ENCODE data around the gene CNTN4. TPM values are rescaled to one million over a fixed set of nuclear protein-coding genes. Genes with fewer than 3 reads are reported as not detected.

Gene CNTN4
- total and polyA plus RNA-seq, 2 experiments from 2014 or later: 0.91 to 4.0 TPM

- Histone ChIP-seq H3K36me3 (ENCODE audit: insufficient read depth) (no peaks in the 10 kb centered on the region), H3K79me2 (replicated peaks; ENCODE audit: insufficient read depth) (no peaks in the 10 kb centered on the region), H3K4me1 (ENCODE audit: insufficient read depth) (peaks cover 12% of the 10 kb centered on the region), H3K9me2 (ENCODE audit: insufficient read depth) (no peaks in the 10 kb centered on the region), H3K4me3 (no peak overlapping the region), H4K20me1 (replicated peaks; ENCODE audit: insufficient read depth) (no peaks in the 10 kb centered on the region), H3K4me2 (no peak overlapping the region), H3K27me3 (ENCODE audit: insufficient read depth) (no peaks in the 10 kb centered on the region), H3F3A (replicated peaks; ENCODE audit: low read depth) (no peaks in the 10 kb centered on the region), H2AFZ (no peak overlapping the region), H3K27ac (ENCODE audit: low read depth) (no peak overlapping the region)
- no peak overlapping the region for H3K4me3 Mint-ChIP-seq
- H3K27ac Mint-ChIP-seq: no peak overlapping the region
- no peak for ATAC-seq
- H3K4me1 Mint-ChIP-seq: no peaks in the 10 kb centered on the region
- H3K27me3 Mint-ChIP-seq (ENCODE audit: insufficient read depth, low read depth, poor library complexity): peaks cover 2% of the 10 kb centered on the region
- peaks cover 28% of the 10 kb centered on the region for H3K36me3 Mint-ChIP-seq (ENCODE audit: low read depth)
- H3K9me3 Mint-ChIP-seq: peaks cover 96% of the 10 kb centered on the region
- TF ChIP-seq, protein P1, sequence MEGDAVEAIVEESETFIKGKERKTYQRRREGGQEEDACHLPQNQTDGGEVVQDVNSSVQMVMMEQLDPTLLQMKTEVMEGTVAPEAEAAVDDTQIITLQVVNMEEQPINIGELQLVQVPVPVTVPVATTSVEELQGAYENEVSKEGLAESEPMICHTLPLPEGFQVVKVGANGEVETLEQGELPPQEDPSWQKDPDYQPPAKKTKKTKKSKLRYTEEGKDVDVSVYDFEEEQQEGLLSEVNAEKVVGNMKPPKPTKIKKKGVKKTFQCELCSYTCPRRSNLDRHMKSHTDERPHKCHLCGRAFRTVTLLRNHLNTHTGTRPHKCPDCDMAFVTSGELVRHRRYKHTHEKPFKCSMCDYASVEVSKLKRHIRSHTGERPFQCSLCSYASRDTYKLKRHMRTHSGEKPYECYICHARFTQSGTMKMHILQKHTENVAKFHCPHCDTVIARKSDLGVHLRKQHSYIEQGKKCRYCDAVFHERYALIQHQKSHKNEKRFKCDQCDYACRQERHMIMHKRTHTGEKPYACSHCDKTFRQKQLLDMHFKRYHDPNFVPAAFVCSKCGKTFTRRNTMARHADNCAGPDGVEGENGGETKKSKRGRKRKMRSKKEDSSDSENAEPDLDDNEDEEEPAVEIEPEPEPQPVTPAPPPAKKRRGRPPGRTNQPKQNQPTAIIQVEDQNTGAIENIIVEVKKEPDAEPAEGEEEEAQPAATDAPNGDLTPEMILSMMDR (conservative IDR thresholded peaks at IDR 0.05; ENCODE audit: low read depth in 2 of 2): no peak
- no peak for TF ChIP-seq STAT1 (IDR thresholded peaks at IDR 0.05; ENCODE audit: unreplicated experiment)
- TF ChIP-seq, protein P2, sequence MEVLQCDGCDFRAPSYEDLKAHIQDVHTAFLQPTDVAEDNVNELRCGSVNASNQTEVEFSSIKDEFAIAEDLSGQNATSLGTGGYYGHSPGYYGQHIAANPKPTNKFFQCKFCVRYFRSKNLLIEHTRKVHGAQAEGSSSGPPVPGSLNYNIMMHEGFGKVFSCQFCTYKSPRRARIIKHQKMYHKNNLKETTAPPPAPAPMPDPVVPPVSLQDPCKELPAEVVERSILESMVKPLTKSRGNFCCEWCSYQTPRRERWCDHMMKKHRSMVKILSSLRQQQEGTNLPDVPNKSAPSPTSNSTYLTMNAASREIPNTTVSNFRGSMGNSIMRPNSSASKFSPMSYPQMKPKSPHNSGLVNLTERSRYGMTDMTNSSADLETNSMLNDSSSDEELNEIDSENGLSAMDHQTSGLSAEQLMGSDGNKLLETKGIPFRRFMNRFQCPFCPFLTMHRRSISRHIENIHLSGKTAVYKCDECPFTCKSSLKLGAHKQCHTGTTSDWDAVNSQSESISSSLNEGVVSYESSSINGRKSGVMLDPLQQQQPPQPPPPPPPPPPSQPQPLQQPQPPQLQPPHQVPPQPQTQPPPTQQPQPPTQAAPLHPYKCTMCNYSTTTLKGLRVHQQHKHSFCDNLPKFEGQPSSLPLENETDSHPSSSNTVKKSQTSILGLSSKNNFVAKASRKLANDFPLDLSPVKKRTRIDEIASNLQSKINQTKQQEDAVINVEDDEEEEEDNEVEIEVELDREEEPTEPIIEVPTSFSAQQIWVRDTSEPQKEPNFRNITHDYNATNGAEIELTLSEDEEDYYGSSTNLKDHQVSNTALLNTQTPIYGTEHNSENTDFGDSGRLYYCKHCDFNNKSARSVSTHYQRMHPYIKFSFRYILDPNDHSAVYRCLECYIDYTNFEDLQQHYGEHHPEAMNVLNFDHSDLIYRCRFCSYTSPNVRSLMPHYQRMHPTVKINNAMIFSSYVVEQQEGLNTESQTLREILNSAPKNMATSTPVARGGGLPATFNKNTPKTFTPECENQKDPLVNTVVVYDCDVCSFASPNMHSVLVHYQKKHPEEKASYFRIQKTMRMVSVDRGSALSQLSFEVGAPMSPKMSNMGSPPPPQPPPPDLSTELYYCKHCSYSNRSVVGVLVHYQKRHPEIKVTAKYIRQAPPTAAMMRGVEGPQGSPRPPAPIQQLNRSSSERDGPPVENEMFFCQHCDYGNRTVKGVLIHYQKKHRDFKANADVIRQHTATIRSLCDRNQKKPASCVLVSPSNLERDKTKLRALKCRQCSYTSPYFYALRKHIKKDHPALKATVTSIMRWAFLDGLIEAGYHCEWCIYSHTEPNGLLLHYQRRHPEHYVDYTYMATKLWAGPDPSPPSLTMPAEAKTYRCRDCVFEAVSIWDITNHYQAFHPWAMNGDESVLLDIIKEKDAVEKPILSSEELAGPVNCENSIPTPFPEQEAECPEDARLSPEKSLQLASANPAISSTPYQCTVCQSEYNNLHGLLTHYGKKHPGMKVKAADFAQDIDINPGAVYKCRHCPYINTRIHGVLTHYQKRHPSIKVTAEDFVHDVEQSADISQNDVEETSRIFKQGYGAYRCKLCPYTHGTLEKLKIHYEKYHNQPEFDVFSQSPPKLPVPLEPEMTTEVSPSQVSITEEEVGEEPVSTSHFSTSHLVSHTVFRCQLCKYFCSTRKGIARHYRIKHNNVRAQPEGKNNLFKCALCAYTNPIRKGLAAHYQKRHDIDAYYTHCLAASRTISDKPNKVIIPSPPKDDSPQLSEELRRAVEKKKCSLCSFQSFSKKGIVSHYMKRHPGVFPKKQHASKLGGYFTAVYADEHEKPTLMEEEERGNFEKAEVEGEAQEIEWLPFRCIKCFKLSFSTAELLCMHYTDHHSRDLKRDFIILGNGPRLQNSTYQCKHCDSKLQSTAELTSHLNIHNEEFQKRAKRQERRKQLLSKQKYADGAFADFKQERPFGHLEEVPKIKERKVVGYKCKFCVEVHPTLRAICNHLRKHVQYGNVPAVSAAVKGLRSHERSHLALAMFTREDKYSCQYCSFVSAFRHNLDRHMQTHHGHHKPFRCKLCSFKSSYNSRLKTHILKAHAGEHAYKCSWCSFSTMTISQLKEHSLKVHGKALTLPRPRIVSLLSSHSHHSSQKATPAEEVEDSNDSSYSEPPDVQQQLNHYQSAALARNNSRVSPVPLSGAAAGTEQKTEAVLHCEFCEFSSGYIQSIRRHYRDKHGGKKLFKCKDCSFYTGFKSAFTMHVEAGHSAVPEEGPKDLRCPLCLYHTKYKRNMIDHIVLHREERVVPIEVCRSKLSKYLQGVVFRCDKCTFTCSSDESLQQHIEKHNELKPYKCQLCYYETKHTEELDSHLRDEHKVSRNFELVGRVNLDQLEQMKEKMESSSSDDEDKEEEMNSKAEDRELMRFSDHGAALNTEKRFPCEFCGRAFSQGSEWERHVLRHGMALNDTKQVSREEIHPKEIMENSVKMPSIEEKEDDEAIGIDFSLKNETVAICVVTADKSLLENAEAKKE (CRISPR knock-in tag; IDR thresholded peaks at IDR 0.05): no peak
- DNase-seq (ENCODE audit: low spot score): peak; percentile 65
Observed at GRCh38 chr3:2652386-2652785, 553.7 kb downstream of the CNTN4 start.

DNA sequence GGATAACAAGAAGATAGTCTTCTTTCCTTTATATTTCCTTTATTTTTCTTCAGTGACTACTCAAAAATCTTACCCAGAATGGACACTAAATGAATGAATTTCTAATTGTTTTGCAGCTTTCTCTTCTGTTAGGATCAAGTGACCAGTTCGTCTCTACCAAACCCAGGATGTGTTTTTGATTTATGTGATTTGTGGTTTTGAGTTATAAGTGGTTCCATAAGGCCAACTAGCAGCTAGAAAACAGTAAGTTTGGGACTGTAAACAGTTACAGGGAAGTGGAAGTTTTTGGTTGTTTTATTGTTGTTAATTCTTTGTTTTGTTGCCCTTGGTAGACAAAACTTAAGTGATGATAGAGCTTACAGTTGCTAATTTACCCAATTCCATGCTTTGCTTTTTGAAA lies 555.0 kb downstream of the CNTN4 start:
- no peaks in the 10 kb centered on the region for H3K4me1 Mint-ChIP-seq
- H2AFZ ChIP-seq: no peak overlapping the region
- peaks cover 17% of the 10 kb centered on the region for H3K4me1 ChIP-seq (ENCODE audit: insufficient read depth)
- no peaks in the 10 kb centered on the region for H3K36me3 ChIP-seq (ENCODE audit: insufficient read depth)
- no peak overlapping the region for H3K4me3 ChIP-seq
- H3K9me2 ChIP-seq (ENCODE audit: insufficient read depth): no peaks in the 10 kb centered on the region
- DNase-seq (ENCODE audit: low spot score): no peak
- no peaks in the 10 kb centered on the region for H4K20me1 ChIP-seq (replicated peaks; ENCODE audit: insufficient read depth)
- no peak overlapping the region for H3K4me3 Mint-ChIP-seq
- no peak overlapping the region for H3K4me2 ChIP-seq
- peaks cover 2% of the 10 kb centered on the region for H3K27me3 Mint-ChIP-seq (ENCODE audit: insufficient read depth, low read depth, poor library complexity)
- no peaks in the 10 kb centered on the region for H3K27me3 ChIP-seq (ENCODE audit: insufficient read depth)
- H3K79me2 ChIP-seq (replicated peaks; ENCODE audit: insufficient read depth): no peaks in the 10 kb centered on the region
- peak overlapping the region; percentile 15; the same call in 1 of the 2 replicates for H3K27ac ChIP-seq (ENCODE audit: low read depth)
- H3F3A ChIP-seq (replicated peaks; ENCODE audit: low read depth): no peaks in the 10 kb centered on the region
- ATAC-seq: no peak
- H3K9me3 Mint-ChIP-seq: peaks cover 96% of the 10 kb centered on the region
- H3K27ac Mint-ChIP-seq: no peak overlapping the region
- peaks cover 31% of the 10 kb centered on the region for H3K36me3 Mint-ChIP-seq (ENCODE audit: low read depth)
- TF ChIP-seq STAT1 (IDR thresholded peaks at IDR 0.05; ENCODE audit: unreplicated experiment) (no peak), JUNB (IDR thresholded peaks at IDR 0.05; ENCODE audit: unreplicated experiment) (no peak), EZH2phosphoT487 (IDR thresholded peaks at IDR 0.05; ENCODE audit: unreplicated experiment) (no peak), POLR2AphosphoS5 (IDR thresholded peaks at IDR 0.05; ENCODE audit: low read depth) (no peak), ZNF331 (CRISPR knock-in tag; IDR thresholded peaks at IDR 0.05; ENCODE audit: low read depth) (no peak)

Measured in GM23338 (cell line).